Upper lobe of left lung (tissue), 4 donors: ENCODE results near the gene SGMS2.

Experiments
- EP300 ChIP-seq, 4 donors: sonication (generic); formaldehyde crosslinking; IDR thresholded peaks; one replicate each; pipeline ENCODE4 v1.5.1; 2017; ENCODE audit warnings: antibody characterized with exemption in 4 of 4, control low read depth in 2 of 4
- TF ChIP-seq, protein P1 (sequence below), 6 experiments: fragments of 450-650 bp in 4 of 6; fragments of 200-600 bp in 2 of 6; sonication (generic) in 2 of 6; IDR thresholded peaks; one replicate each; pipeline ENCODE4 v1.5.1; 2016 to 2019; ENCODE audit warnings: antibody characterized with exemption in 6 of 6

DNA sequence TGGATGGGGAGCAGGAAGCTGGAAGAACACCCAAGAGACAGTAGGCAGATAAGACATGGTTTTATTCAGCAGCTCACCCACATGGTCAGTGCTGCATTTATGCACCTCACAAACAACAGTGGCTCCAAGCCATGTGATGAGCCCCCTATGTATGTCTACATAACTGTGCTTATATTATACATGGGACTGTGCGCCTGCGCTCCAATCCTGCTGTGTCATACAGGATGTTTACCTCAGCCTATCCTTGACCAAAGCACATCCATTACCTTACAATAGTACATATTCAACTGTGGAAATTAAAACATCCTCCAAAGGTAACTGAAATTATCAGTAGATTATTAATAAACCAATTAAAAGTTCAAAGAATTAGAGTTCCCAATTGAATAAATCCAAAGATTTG is 44.1 kb upstream of the SGMS2 start:
- TF ChIP-seq, protein P1, sequence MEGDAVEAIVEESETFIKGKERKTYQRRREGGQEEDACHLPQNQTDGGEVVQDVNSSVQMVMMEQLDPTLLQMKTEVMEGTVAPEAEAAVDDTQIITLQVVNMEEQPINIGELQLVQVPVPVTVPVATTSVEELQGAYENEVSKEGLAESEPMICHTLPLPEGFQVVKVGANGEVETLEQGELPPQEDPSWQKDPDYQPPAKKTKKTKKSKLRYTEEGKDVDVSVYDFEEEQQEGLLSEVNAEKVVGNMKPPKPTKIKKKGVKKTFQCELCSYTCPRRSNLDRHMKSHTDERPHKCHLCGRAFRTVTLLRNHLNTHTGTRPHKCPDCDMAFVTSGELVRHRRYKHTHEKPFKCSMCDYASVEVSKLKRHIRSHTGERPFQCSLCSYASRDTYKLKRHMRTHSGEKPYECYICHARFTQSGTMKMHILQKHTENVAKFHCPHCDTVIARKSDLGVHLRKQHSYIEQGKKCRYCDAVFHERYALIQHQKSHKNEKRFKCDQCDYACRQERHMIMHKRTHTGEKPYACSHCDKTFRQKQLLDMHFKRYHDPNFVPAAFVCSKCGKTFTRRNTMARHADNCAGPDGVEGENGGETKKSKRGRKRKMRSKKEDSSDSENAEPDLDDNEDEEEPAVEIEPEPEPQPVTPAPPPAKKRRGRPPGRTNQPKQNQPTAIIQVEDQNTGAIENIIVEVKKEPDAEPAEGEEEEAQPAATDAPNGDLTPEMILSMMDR (IDR thresholded peaks at IDR 0.05) = no peak
- no peak for TF ChIP-seq EP300 (IDR thresholded peaks at IDR 0.05)
